NCI-H1694 (cell line): Measurements from ENCODE around the gene HDAC8.
"Not testable (repeated sequence)": the region's sequence is repeated elsewhere in the genome, so short reads cannot be mapped to it uniquely, and the experiment has no call there.

Source experiments
- DNase-seq: peaks from one replicate; lab custom pipeline; 2025; lab: John Stamatoyannopoulos, UW

HDAC8 gene

GRCh38 chrX:72532366-72532765 is 40.3 kb downstream of the HDAC8 start:
- no peak for DNase-seq

DNA sequence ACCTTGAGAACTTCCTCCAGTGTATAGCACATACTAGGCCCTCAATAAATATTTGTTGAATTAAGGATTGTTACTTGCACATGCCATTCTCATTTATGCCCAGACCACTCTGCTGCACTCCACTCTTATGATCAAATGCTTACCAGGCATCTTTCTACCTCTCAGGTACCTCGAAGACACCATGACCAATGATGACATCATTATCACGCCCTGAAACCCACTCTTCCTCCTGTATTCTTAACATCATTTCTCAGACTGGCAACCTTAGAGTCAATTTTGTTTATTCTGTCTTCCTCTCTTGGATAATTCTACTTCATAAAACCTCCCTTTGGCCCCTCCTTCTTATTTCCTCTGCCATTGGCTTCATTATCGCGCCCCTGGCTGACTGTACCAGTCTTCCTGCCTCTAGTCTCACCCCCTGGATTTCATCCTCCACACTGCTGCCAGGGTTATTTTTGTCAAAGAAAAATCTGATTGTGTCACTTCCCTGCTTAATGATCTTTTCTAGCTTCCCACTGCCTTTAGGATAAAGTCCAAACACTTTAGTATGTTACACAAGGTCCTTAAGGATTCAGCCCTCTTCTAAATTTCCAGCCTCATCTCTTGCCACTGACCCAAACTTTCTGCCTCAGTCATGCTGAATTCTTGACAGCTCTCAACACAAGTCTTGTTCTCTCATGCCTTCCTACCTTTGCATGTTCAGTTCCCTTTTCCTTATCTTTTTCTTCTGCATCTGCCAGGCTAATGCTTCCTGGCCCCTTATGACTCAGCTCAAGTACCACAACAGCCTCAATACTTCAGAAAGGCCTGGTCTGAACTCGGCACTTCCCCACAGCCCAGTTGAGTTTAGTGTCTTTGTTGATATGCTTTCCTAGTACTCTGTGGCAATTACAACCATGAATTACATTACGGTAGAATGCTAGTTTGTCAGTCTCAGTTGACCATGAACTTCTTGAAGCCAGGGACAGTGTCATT is 45.8 kb downstream of the HDAC8 start:
- no peak for DNase-seq

DNA sequence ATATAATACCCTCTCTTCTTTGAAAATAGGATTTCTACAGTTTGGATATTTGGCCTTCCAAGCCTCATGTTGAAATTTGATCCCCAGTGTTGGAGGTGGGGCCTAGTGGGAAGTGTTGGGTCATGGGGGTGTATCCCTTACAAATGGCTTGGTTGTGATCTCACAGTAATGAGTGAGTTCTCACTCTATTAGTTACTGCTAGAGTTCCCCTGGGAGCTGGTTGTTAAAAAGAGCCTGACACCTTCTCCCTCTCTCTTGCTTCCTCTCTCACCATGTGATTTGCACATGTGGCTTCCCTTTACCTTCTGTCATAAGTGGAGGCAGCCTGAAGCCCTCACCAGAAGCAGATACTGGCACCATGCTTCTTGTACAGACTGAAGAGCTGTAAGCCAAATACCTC is 73.9 kb downstream of the HDAC8 start:
- DNase-seq = no peak

- no peak for DNase-seq
These were observed 77.6 kb downstream of the HDAC8 start for GRCh38 chrX:72495046-72495445.

DNA sequence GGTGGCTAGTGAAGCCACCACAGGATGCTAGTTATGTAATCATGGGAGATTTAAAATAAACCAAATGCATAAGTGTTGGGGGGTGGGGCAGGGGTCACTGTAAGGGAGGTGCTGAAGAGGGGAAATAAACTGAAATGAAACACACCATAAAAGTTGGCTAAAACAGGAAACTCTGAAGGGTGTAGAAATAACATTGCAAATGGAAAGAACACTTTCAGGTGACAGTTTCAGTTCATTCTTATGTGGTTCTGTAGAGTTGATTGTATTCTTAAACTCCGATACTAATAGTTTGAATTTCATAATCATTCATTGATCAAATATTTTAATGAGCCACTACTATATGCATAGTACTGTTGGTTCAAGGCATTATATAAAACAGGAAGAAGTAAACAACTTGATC is 80.1 kb downstream of the HDAC8 start:
- no peak for DNase-seq

- DNase-seq = not testable (repeated sequence)
These were observed 82.4 kb downstream of the HDAC8 start for GRCh38 chrX:72490221-72490620.

DNA sequence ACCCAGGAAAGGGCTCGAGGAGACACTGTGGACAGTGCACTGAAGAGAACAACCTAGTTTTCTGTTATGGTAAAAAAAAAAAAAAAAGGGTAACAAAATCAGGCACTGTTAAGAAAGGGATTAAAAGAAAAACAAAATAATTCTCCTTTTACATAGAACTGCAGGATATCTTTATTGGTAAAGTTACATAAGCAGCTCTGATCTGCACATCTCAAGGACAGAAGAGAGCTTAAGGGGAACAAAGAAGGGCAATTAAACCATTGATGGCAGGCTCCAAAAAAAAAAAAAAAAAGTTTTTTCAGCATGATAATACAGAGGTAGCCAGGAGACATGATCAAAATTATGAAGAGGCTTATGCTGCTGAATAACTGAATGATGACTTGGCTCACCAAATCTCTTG is 85.0 kb downstream of the HDAC8 start:
- DNase-seq = no peak

DNA sequence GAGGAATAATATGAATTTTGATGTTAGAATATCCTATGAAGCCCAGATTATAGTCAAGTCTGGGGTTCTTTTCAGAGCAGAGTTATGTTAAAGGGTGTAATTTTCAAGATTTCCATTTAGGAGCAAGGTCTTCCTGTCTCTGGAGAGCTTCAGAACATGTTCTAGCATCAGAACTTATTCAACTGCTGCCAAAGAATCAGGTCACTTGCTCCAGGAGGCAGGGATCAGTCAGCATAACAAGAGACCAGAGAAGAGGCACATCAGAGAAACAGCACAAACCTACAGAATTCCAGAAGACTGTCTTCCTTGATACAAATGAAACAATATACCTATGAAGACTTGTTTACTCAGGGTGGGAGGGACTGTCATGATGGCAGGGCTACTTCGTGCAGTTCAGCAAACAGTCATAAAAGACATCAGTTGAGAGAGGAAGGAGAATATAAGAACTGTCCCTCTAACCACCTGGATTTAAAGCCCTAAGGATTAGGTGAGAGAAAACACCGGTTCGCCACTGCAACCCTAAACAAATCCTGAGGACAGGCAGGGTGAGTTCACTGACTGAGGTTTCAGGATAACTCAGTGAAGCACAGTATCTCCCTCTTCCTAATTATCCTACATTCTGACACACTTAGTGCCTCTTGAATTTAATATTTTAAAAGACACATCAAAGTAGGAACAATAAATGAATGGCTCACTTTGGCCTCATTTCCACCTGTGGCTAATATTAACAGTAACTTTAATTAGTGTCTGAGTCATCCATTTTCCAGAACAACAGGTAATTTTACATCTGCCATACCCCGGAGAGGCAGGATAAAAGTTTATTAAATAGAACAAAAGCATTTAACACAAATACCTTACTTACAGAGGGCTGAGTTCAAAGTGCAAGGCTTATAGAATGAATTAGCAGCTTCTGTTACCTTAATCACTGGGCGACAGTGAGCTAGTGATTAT is 93.0 kb downstream of the HDAC8 start:
- no peak for DNase-seq

- no peak for DNase-seq
These were observed 93.8 kb downstream of the HDAC8 start for GRCh38 chrX:72478853-72479252.

- no peak for DNase-seq
These were observed 94.3 kb downstream of the HDAC8 start for GRCh38 chrX:72478351-72478750.

DNA sequence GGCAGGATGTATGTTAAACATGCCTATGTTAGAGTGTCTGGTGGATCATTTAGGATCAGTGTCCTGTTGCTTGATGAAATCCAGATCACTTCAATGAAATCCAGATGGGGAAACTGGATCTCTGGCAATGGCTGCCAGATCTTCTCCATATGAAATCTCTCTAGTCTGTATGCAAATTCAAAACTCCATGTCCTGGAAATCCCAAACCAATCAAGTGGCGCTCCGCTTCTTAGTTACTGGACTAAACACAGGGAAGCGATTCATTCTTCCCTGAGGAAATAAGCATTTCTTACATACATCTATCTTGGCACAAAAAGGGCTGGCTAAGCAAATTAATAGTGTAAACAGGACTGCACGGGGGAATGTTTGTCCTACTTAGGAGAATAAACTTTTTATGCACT is 94.9 kb downstream of the HDAC8 start:
- DNase-seq = no peak

DNA sequence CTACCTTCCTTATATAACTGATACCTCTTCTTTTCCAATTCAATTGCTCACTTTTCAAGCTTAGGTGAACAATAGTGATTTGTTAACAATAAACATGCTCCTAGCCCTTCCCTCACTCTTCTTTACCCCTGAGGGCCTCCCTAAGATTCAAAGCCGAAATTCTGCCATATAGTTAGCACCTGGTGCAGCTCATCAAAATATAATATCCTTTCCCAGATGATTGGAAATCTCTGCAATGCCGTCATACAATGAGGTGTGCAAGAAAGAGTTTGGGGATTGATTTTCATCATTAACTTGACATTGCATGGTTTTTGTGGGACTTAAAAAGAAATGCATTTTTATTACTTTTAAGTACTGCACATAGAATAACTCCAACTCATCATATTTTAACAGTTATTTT is 95.3 kb downstream of the HDAC8 start:
- no peak for DNase-seq

DNA sequence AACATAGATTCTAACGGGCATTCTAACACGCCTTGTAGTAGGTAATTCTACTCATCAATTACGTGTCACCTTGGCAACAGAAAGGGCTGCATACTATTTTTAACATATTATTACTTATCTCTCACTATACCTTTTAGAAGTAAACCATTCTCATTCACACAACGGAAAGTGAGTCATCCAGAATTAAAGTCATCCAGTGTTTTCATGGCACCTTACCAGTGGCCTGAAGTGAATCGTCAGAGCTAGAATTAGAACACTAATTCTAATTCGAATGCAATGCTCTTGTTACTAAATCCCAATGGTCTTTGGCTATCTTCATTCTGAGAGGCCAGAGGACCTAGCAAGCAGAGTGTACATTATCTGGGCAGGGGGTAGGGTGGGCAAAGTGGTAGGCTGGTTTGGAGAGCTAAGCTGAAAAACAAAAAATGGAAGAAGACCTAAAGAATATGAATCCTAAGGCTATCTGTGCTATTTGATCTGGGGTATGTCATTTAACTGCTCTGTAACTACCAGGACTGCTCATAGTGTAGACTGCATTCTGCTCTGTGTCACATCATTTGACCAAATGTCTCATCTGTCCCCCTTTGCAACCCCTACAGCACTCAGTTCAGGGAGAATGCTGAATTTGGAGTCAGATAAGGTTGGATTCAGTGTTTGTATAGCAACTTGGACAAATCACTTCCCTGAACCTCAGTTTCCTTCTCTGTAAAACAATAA is 96.5 kb downstream of the HDAC8 start:
- no peak for DNase-seq

DNA sequence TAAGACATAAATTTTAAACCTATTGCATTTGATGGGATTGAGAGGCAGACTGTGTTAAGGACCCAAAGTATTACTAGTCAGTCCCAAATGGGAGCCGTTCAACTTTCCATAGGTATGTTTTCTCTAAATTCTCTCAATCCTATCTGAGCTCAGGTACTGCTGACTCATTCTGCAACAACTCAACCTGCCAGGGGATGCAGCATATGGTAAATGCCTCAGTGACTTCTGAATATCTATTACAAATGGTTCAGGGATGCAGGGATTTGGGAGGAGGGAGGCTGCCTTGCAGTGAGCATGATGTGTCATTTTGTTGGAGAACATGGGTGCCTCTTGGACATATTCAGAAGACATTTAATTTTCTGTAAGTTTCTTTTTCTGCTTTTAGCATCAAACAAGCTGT is 97.3 kb downstream of the HDAC8 start:
- no peak for DNase-seq

DNA sequence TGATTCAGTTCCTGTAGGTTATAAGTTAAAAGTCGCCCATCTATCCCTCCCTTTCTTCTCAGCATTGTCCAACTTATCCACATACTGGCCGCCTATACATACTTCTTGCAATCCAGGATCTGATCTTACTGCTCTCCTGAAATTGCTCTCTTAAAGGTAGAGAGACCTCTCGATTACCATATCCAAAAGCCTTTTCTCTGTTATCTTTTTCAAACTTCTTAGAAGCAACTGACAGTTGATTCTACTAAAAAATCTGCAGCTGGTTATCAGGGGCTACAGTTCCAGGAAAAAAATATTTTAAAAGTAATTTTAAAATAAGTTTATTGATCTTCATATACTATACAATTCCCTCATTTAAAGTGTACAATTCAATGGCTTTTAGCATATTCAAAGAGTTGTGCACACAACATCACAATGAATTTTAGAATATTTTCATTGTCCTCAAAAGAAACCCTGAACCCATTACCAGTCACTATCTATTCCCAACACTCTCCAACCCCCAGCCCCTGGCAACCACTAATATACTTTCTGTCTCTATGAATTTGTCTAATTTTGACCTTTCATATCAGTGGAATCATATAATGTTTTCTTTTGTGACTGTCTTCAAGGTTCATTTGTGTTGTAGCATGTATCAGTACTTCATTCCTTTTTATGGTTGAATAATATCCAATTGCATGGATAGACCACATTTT is 102.0 kb downstream of the HDAC8 start:
- no peak for DNase-seq

DNA sequence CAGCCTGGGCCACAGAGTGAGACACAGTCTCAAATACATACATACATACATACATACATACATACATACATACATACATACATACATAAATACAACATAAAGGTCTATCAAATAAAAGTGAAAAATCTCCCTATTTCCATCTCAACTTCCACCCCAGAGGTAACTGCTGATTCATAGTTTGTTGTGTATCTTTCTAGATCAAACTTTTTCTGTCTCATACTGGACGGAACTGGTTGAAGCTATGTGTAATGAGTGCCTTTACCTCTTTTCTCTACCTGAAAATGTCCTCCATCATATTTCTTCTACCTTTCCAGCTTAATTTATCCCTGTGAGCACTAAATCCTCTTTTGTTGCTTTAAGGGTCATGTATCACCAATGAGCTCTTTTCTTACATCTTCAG is 102.5 kb downstream of the HDAC8 start:
- DNase-seq = no peak

DNA sequence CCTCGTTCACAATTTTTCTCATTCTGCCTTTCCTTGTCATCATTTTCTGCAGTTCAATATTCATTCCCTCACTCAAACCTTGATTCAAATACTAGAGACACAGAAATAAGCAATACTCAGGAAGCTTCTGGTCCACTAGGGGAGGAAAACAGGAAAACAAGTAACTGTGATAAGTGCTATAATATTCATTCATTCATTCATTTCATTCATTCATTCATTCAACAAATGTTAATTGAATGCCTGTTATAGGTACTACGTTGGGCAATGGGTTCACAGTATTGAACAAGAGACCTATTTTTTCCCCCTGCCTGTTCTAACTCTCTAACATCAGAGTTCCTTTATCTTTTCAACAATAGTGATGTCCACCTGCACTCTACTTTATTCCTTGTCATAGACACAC is 104.0 kb downstream of the HDAC8 start:
- DNase-seq = no peak

DNA sequence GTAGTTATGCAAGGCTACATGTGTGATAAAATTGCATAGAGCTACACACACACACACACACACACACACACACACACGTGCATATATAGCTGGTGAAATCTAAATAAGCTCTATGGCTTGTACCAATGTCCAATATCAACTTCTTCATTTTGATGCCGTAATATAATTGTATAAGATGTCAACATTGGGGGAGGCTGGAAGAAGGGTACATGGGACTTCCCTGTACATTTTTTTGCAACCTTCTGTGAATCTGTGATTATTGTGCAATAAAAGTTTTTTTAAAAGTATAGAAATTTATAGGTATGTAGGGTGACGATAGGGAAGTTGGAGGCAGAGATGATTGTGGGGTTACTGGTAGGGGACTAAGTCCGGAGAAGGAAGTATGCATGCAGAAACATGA is 105.5 kb downstream of the HDAC8 start:
- DNase-seq = no peak

- DNase-seq = no peak
These were observed 106.2 kb downstream of the HDAC8 start for GRCh38 chrX:72466493-72466892.

DNA sequence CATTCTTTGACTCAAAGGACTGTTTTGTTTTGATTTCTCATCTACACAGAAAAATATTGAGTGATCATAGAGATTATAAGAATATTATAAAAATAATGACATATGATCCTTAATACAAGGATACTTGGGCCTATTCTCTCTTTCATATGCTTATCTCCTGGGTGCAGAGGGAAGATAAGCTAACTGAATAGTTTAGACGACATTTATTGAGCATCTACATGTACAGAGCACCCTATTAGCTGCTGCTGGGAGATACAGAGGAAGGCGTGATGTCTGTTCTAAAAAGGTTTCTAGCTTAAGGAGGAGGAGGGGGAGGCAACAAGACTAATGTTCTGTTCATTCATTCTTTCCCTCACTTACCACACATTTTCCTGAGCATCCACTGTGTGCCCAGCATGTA is 106.8 kb downstream of the HDAC8 start:
- DNase-seq = no peak

DNA sequence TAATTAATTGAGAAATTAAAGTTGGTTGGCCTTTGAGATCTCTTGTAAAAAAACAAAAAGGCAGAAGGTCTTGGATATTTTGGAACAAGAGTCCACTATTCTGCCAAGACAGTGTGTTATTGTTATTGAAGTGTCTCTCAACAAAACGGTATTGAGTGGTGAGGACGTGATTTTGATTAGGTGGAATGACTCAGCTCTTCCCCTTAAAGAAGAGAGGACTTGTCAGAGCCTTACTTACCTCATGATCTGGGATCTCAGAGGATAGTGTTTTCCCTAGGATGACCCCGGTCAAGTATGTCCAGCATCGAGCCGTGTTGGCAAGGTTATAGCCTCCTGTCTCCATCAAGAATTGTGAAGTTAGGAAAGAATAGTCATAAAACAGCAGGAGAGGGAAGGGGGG is 110.9 kb downstream of the HDAC8 start:
- no peak for DNase-seq

- DNase-seq = no peak
These were observed 111.4 kb downstream of the HDAC8 start for GRCh38 chrX:72461288-72461687.
